EH (cell line): ENCODE results near the gene LLCFC1.
"Not testable (repeated sequence)": the region's sequence is repeated elsewhere in the genome, so short reads cannot be mapped to it uniquely, and the experiment has no call there.

Experiments used
- DNase-seq: peaks from one replicate; pipeline ENCODE4 v3.0.0-alpha.2; 2015; ENCODE audit warnings: low read depth

The LLCFC1 gene

DNA sequence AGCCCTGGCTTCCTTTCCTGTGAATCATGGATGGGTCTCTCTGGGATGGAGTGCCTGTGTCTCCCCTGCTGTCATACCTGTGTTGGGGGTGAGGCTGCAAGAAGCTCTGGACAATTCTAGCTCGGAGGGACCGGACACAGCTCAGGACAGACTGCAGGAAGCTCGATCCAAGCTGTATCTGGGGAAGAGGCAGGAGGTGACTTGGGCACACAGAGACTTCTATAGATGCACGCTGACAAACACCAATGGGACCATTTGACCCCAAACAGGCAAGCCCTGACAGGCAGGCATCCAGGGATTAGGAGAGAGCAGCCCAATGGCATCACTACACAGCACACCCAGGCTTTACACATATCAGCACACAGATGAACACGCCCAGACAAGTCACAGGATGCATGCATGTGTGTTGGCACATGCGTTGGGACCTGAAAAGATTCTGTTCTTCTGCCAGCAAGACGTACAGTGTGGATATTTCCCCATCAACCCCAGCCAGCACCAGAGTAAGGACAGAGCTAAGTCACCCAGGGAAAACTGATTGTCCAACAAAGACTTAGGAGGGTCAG lies 4.5 kb downstream of the LLCFC1 start:
- DNase-seq, result no peak

DNA sequence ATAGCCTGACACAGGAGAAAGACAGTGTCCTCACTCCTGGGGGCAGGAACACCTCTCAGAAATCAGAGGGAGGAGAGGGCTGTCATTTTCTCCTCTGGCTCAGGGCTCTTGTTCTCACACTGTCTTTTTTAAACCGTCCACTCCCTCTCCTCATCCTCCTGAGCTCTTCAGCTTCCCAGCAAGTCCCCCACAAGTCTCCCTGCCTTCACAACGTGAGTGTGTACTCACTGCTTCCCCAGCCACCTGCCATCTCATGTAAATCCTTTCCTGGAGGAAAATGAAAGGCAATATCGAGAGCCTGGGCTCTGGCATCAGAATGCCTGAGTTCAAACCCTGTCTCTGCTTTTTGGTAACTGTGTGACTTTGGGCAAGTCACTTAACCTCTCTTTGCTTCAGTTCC lies 5.7 kb downstream of the LLCFC1 start:
- no peak for DNase-seq

DNA sequence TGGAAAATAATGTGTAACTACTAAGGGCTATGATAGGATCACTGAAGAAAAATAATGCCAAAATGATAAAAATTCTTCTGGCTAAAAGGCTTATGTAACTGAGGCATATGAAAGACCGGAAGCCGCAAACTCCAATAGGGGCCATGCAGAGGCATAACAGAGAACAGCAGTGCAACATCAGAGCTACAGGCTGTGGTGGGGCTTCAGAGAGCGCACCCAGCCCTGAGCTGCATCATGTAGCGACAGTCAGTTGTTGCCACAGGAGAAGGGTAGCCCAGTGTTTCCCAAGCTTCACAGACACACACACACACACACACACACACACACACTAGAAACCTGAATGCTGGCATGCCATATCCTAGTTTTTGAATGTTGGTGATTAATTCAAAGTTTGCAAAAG lies 9.3 kb downstream of the LLCFC1 start:
- DNase-seq, result no peak

DNA sequence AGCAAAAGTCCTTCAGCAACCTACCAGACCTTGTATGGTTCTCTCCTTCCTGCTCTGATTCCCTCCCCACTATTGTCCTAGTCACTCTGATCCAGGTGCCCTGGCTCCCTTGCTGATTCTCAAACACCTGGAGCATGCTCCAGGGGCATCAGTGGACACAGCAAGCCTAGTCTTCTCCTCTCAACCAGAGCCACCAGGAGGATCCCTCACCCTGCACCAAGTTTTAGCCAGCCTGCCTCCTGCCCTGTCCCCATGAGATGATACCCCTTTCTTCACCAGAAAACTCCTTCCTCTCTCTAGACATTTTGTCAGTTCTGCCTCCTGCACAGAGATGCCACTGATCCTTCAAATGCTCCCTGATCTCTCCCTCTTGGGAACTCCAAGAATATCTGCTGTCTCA lies 11.0 kb downstream of the LLCFC1 start:
- DNase-seq, result no peak

DNA sequence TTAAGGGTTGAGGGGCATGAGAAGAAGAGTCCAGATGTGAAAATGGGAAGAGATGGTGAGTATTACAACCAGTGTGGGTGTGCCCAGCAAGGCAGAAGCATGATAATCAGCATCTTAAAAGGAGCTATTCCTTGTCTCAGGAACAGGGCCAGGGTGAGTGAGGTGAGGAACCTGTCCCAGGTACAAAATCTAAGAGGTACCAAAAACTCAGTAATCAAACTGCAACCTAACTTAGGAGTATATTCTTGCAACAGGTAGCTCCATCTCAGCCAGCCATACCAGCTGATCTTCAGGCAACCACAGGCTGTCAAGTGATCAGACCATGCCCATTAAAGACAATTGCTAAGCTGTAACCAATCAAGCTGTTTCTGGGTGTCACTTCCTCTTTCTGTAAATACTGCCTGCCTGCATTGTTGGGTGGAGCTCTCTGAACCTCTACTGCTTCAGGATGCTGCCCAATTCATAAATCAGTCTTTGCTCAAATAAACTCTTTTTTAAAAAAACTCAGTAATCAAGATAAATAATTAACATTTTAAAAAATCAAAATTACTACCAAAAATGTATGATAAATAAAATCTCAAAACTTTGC lies 15.5 kb downstream of the LLCFC1 start:
- no peak for DNase-seq

DNA sequence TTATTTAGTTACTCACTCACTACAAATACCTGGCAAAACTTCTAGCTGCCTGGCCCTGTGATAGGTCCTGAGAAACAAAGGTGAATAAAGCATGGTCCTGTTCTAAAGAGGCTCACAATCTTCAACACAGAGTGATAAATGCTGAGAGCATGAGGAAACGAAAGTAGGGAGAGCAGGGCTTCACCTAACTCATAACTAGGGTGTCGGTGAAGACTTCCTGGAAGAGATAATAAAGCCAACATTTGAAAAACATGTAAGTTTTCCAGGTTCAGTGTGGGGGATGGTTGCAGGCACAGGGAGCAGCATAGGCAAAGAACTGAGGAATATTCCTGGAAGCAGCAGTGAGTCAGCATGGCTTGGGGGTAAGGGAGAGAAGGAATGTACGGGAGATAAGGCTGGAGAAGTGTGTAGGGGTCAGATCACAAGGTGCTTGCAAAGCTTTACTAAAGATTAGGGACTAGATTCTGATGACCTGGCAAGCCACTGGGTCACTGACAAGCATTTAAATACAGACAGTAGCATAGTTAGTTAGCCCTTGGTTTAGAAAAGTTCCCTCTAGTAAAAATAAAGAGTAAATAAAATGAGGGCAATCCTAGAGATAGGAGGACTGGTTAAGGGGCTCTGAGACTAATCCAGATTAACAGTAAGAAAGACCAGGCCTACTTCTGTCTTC lies 17.8 kb downstream of the LLCFC1 start:
- DNase-seq, result peak; percentile 16

- no peak for DNase-seq
These were observed 18.4 kb downstream of the LLCFC1 start for GRCh38 chr7:142957723-142958122.

- DNase-seq, result no peak
These were observed 19.9 kb downstream of the LLCFC1 start for GRCh38 chr7:142959202-142959601.

GRCh38 chr7:142960955-142961512 lies 21.8 kb downstream of the LLCFC1 start:
- no peak for DNase-seq

DNA sequence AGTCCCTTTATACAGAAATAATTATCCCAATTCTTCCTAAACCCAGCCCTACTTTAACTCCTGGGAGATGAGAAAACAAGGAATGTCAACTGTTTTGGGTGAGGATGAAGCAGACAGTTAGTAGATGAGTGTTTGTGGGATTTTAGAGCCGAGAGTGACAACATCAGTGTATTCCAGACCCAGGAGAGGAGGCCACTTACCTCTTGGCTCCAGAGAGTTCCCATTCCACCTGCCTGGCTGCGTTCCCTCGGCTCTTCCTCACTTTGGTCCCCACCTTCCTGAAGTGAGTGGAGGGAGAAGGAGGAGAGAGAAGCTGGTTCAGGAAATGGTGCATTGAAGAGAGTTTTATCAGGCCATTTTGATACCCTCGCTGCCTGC lies 22.3 kb downstream of the LLCFC1 start:
- DNase-seq, result no peak

DNA sequence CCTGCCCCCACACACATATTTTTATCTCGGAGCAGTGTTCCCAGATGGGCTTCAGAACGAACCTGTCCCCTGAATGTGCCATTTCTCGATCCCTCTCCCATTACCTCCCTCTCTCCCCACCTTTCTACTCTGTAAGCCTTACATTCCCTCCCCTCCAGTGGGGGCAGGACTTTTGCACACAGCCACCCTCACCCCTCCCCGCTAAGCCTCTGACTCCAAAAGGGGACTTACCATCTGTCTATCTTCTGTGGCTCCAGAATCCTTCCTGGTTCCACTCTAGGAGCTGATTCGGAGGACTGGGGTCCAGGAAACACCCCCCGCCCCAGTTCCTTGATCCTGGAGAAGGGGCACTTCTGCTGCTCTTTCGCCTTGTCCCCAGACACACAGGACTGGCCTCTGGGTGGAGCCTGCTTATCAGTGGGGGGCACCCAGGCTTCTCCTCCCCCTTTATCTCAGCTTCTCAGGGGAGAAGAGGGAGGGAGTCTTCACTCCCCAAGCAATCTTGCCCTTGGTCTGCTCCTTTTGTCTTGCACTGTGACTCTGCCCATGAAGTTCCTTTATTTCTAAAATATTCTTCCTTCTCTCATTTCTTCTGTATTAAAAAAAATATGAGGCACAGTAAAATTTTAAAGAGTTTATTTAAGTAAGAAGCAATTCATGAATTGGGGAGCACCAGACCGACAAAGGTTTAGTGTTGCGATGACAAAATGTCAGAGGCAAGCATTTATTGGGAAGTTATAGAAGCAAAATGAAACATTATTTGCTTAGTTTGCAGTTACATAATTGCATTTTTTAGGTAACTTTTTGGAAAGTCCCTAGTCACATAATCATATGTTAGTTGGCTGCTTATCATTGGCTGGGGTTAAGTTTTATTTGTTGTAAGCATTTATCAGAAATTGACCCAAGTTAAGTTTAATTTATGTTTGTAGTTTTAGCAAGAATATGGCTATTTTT lies 23.0 kb downstream of the LLCFC1 start, which contains the start of gene KEL:
KEL (minus strand) TSS at position 391 of the 954 bp plus-strand sequence; CDS start at position 234, 157 bp downstream.
- DNase-seq, result no peak

DNA sequence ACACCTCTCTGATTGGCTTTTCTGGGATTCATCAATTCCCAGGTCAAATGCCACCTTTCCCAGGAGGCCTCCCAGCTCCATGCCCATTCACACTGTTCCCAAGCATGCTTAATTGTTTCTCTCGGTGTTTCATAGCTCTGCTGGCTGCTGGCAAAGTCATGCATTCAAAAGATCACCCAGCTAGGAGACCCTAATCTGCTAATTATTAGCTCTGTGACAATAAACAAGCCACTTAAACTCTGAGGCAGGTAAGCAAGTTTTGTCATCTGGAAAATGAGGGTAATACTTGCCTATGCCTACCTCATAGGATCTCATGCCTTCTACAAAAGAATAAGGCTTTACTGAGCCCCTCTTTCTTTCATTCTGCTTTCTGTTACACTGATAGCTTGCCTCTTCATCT lies 23.7 kb downstream of the LLCFC1 start:
- DNase-seq, result no peak

GRCh38 chr7:142963993-142964392 lies 24.7 kb downstream of the LLCFC1 start:
- DNase-seq, result no peak

DNA sequence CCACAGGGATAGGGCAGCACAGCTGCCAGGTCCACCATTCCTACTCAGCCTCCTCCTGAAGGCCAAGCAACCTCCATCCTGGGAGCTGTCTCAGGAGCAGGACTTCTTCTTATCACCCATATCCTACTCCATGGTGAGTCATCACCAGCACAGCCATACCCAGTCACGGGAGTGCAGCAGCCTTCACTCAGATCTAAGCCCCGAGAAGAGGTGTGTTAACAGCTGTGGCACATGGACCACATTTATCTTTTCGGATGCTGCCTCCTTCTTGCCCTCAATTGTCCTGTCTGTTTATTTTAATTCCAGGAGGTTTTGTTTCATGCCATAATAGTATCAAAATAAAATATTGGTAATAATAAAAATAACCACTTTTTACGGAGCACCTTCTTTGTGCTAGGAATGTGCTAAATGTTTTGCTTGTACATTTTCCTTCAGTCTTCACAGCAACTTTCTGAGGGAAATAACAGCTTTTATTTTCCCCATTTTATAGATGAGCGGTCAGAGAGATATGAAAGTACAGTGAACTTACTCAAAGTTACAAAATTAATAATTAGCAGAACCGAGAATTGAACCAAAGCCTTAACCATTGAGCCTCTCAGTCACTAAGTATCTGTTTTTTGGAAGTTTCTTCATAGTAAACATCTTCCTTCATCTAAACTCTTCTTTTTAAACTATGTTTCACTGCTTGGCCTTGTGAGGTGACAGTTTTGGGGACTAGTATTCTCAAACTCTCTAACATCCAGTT lies 25.4 kb downstream of the LLCFC1 start:
- DNase-seq, result peak; percentile 3

GRCh38 chr7:142968229-142968628 lies 28.9 kb downstream of the LLCFC1 start:
- DNase-seq, result no peak

- DNase-seq, result no peak
These were observed 29.9 kb downstream of the LLCFC1 start for GRCh38 chr7:142969183-142969582.

- no peak for DNase-seq
These were observed 35.3 kb downstream of the LLCFC1 start for GRCh38 chr7:142974626-142975025.

- DNase-seq, result not testable (repeated sequence)
These were observed 39.1 kb downstream of the LLCFC1 start for GRCh38 chr7:142978402-142978801.

GRCh38 chr7:142983825-142984224 lies 44.5 kb downstream of the LLCFC1 start:
- DNase-seq, result no peak

DNA sequence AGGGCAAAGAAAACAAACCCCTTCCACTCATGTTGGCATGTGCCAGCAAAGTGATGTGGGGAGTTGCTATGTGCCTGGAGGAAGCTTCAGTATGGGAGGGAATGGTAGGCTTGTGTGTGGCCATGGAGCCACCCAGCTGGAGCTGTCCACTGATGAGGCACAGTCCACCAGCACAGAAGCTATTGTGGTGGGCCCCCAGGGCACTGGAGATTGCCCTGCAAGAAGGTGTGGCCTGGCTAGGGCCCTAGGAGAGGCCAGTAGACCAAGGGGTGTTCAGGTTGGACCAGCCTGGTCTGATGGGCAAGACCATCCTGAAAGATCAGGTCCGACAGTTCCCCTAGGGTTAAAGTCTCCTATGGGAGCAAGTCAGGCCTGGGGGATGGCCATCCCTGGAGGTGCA lies 45.0 kb downstream of the LLCFC1 start:
- DNase-seq, result no peak
